Fibroblast of peridontal ligament (primary cell): ENCODE data around the gene YWHAG.
"Not testable (repeated sequence)": the region's sequence is repeated elsewhere in the genome, so short reads cannot be mapped to it uniquely, and the experiment has no call there.

Experiments
- DNase-seq: peaks from one replicate; pipeline ENCODE4 v3.0.0-alpha.2; 2010; ENCODE audit errors: extremely low read depth

YWHAG gene

GRCh38 chr7:76347710-76348109, 11.1 kb downstream of the YWHAG start:
- no peak for DNase-seq

- DNase-seq, result no peak
These were observed 12.0 kb downstream of the YWHAG start for GRCh38 chr7:76346778-76347177.

GRCh38 chr7:76346097-76346496, 12.7 kb downstream of the YWHAG start:
- DNase-seq, result no peak

- no peak for DNase-seq
These were observed 14.9 kb downstream of the YWHAG start for GRCh38 chr7:76343931-76344321.

GRCh38 chr7:76343294-76343930, 15.4 kb downstream of the YWHAG start:
- no peak for DNase-seq

- DNase-seq, result no peak
These were observed 16.6 kb downstream of the YWHAG start for GRCh38 chr7:76342222-76342621.

- peak; percentile 95 for DNase-seq
These were observed 18.1 kb downstream of the YWHAG start for GRCh38 chr7:76340617-76341131.

GRCh38 chr7:76338298-76339084, 20.3 kb downstream of the YWHAG start:
- no peak for DNase-seq

GRCh38 chr7:76337147-76337546, 21.6 kb downstream of the YWHAG start:
- no peak for DNase-seq

GRCh38 chr7:76336094-76336493, 22.7 kb downstream of the YWHAG start:
- no peak for DNase-seq

- DNase-seq, result not testable (repeated sequence)
These were observed 23.4 kb downstream of the YWHAG start for GRCh38 chr7:76335417-76335816.

- DNase-seq, result no peak
These were observed 24.3 kb downstream of the YWHAG start for GRCh38 chr7:76334320-76334967.

- no peak for DNase-seq
These were observed 25.2 kb downstream of the YWHAG start for GRCh38 chr7:76333511-76334101.

GRCh38 chr7:76332078-76332477, 26.7 kb downstream of the YWHAG start:
- DNase-seq, result no peak

GRCh38 chr7:76330673-76331072, 28.1 kb downstream of the YWHAG start:
- no peak for DNase-seq

- DNase-seq, result no peak
These were observed 28.5 kb downstream of the YWHAG start for GRCh38 chr7:76330261-76330660.

- DNase-seq, result no peak
These were observed 29.3 kb downstream of the YWHAG start for GRCh38 chr7:76329479-76329878.

GRCh38 chr7:76328389-76328788, 30.4 kb downstream of the YWHAG start:
- no peak for DNase-seq

GRCh38 chr7:76327610-76328009, 31.2 kb downstream of the YWHAG start:
- DNase-seq, result no peak

- DNase-seq, result peak; percentile 65
These were observed 32.1 kb downstream of the YWHAG start for GRCh38 chr7:76326646-76327233.

GRCh38 chr7:76325811-76326210, 33.0 kb downstream of the YWHAG start:
- DNase-seq, result no peak

GRCh38 chr7:76325092-76325491, 33.7 kb downstream of the YWHAG start:
- no peak for DNase-seq
